ENCODE measurements around the gene MAGI1. TPM values are rescaled to one million over a fixed set of nuclear protein-coding genes. Genes with fewer than 3 reads are reported as not detected.

The MAGI1 gene
- total RNA-seq, 1 experiment from 2014 or later, result 58.2 TPM

- CTCF ChIA-PET, result interaction anchor here (0.5 kb wide), 1 partner anchor 38 kb away, joined by 3 read pairs; no protein-coding TSS in a partner anchor
Observed at GRCh38 chr3:65531499-65531898, 507.2 kb downstream of the MAGI1 start.

GRCh38 chr3:65526656-65527055 is 512.1 kb downstream of the MAGI1 start:
- Mint-ChIP-seq H3K27ac (no peak overlapping the region), H3K36me3 (0 out of 2 replicates have a peak, but pooled peaks cover 2% of the 10 kb centered on the region), H3K27me3 (ENCODE audit: low read depth) (no peaks in the 10 kb centered on the region), H3K4me3 (no peak overlapping the region), H3K9me3 (peaks cover 4% of the 10 kb centered on the region; the same call in 1 of the 2 replicates), H3K4me1 (peaks cover 9% of the 10 kb centered on the region)
- DNase-seq (ENCODE audit: low spot score), result no peak
- CTCF ChIA-PET, result no interaction called here
- no peak for TF ChIP-seq AR (CRISPR knock-in tag; IDR thresholded peaks at IDR 0.05)
- TF ChIP-seq ZNF317 (CRISPR knock-in tag; IDR thresholded peaks at IDR 0.05; ENCODE audit: borderline replicate concordance, low read depth), result no peak
- TF ChIP-seq, protein P1, sequence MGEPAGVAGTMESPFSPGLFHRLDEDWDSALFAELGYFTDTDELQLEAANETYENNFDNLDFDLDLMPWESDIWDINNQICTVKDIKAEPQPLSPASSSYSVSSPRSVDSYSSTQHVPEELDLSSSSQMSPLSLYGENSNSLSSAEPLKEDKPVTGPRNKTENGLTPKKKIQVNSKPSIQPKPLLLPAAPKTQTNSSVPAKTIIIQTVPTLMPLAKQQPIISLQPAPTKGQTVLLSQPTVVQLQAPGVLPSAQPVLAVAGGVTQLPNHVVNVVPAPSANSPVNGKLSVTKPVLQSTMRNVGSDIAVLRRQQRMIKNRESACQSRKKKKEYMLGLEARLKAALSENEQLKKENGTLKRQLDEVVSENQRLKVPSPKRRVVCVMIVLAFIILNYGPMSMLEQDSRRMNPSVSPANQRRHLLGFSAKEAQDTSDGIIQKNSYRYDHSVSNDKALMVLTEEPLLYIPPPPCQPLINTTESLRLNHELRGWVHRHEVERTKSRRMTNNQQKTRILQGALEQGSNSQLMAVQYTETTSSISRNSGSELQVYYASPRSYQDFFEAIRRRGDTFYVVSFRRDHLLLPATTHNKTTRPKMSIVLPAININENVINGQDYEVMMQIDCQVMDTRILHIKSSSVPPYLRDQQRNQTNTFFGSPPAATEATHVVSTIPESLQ (CRISPR knock-in tag; IDR thresholded peaks at IDR 0.05), result no peak
- TF ChIP-seq ZNF219 (CRISPR knock-in tag; IDR thresholded peaks at IDR 0.05; ENCODE audit: borderline replicate concordance), result no peak
- no peak for TF ChIP-seq ZNF138 (CRISPR knock-in tag; conservative IDR thresholded peaks at IDR 0.05)
- no peak for TF ChIP-seq GABPB1 (CRISPR knock-in tag; IDR thresholded peaks at IDR 0.05)
- TF ChIP-seq IRF1 (CRISPR knock-in tag; IDR thresholded peaks at IDR 0.05), result no peak
- TF ChIP-seq, protein P2, sequence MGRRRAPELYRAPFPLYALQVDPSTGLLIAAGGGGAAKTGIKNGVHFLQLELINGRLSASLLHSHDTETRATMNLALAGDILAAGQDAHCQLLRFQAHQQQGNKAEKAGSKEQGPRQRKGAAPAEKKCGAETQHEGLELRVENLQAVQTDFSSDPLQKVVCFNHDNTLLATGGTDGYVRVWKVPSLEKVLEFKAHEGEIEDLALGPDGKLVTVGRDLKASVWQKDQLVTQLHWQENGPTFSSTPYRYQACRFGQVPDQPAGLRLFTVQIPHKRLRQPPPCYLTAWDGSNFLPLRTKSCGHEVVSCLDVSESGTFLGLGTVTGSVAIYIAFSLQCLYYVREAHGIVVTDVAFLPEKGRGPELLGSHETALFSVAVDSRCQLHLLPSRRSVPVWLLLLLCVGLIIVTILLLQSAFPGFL (CRISPR knock-in tag; IDR thresholded peaks at IDR 0.05; ENCODE audit: borderline replicate concordance), result no peak
- no peak for TF ChIP-seq NR3C1 (CRISPR knock-in tag; conservative IDR thresholded peaks at IDR 0.05; ENCODE audit: low read depth)
- TF ChIP-seq AFF4 (CRISPR knock-in tag; IDR thresholded peaks at IDR 0.05; ENCODE audit: borderline replicate concordance), result no peak
- TF ChIP-seq ATF2 (CRISPR knock-in tag; IDR thresholded peaks at IDR 0.05; ENCODE audit: borderline replicate concordance, low read depth), result no peak
- no peak for TF ChIP-seq ZNF263 (CRISPR knock-in tag; IDR thresholded peaks at IDR 0.05; ENCODE audit: low read depth)
- no peak for TF ChIP-seq NFATC4 (CRISPR knock-in tag; IDR thresholded peaks at IDR 0.05)
- no peak for TF ChIP-seq ESRRA (CRISPR knock-in tag; IDR thresholded peaks at IDR 0.05; ENCODE audit: borderline replicate concordance)
- TF ChIP-seq CREB1 (CRISPR knock-in tag; IDR thresholded peaks at IDR 0.05), result no peak
- TF ChIP-seq, protein P3, sequence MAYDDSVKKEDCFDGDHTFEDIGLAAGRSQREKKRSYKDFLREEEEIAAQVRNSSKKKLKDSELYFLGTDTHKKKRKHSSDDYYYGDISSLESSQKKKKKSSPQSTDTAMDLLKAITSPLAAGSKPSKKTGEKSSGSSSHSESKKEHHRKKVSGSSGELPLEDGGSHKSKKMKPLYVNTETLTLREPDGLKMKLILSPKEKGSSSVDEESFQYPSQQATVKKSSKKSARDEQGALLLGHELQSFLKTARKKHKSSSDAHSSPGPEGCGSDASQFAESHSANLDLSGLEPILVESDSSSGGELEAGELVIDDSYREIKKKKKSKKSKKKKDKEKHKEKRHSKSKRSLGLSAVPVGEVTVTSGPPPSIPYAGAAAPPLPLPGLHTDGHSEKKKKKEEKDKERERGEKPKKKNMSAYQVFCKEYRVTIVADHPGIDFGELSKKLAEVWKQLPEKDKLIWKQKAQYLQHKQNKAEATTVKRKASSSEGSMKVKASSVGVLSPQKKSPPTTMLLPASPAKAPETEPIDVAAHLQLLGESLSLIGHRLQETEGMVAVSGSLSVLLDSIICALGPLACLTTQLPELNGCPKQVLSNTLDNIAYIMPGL (CRISPR knock-in tag; IDR thresholded peaks at IDR 0.05), result no peak
- ATAC-seq, result no peak
- POLR2A ChIA-PET, result no interaction called here

More at GRCh38 chr3:65531499-65531898, 507.2 kb downstream of the MAGI1 start:
- no peak for DNase-seq (ENCODE audit: low spot score)
- H3K36me3 Mint-ChIP-seq, result 0 out of 2 replicates have a peak, but pooled peaks cover 2% of the 10 kb centered on the region
- H3K27ac Mint-ChIP-seq, result no peak overlapping the region
- POLR2A ChIA-PET, result no interaction called here
- no peak for ATAC-seq
- no peaks in the 10 kb centered on the region for H3K27me3 Mint-ChIP-seq (ENCODE audit: low read depth)
- H3K4me1 Mint-ChIP-seq, result peaks cover 37% of the 10 kb centered on the region
- H3K4me3 Mint-ChIP-seq, result no peak overlapping the region
- H3K9me3 Mint-ChIP-seq, result peaks cover 4% of the 10 kb centered on the region; the same call in 1 of the 2 replicates
- no peak for TF ChIP-seq ESRRA (CRISPR knock-in tag; IDR thresholded peaks at IDR 0.05; ENCODE audit: borderline replicate concordance)
- TF ChIP-seq OVOL2 (CRISPR knock-in tag; IDR thresholded peaks at IDR 0.05; ENCODE audit: borderline replicate concordance), result no peak
- TF ChIP-seq FOXP1 (CRISPR knock-in tag; IDR thresholded peaks at IDR 0.05; ENCODE audit: borderline replicate concordance), result no peak

Data from WTC11 (cell line).